ENCODE data around the gene ALKAL2. TPM values are rescaled to one million over a fixed set of nuclear protein-coding genes. Genes with fewer than 3 reads are reported as not detected.
"Not testable (repeated sequence)": the region's sequence is repeated elsewhere in the genome, so short reads cannot be mapped to it uniquely, and the experiment has no call there.

The ALKAL2 gene
- total RNA-seq (10 to 100 TPM; 14.3 to 21.2 TPM), polyA plus RNA-seq (1 to 10 TPM; 5.1 to 5.6 TPM)
- long read RNA-seq, donor 1, partial matches to known transcripts, result 1 of 6 reads
- long read RNA-seq, donor 1, other reads (novel, unspliced or antisense), result 5 of 6 reads
- long read RNA-seq, donor 2, partial matches to known transcripts, result 1 of 9 reads
- long read RNA-seq, donor 2, other reads (novel, unspliced or antisense), result 6 of 9 reads

GRCh38 chr2:287911-288757, at the start of gene ALKAL2:
ALKAL2 (minus strand) TSS chr2:288091; CDS start chr2:287835, 256 bp downstream.
- H3K27me3 ChIP-seq (ENCODE audit: control insufficient read depth in 1 of 2, insufficient read depth in 2 of 2, low read length in 1 of 2), result no peaks in the 10 kb centered on the region
- no peaks in the 10 kb centered on the region for H3K9me3 ChIP-seq (ENCODE audit: control insufficient read depth, low read length)
- intact Hi-C loops (cut with DNase I), result loop anchor here (5.0 kb wide), 1 partner anchor 41 kb away; no protein-coding TSS in a partner anchor
- peak in 1 of 2 donors; percentile 80 for DNase-seq
- H3K4me1 ChIP-seq (ENCODE audit: control insufficient read depth in 1 of 2, insufficient read depth in 2 of 2, low read length in 2 of 2), result no peaks in the 10 kb centered on the region
- peak within 1 kb of the TSS; percentile 42 to 56 for H3K4me3 ChIP-seq (ENCODE audit: low read length in 2 of 2)
- WGBS, 2 donors, result 1% methylated on average over 83 to 128 of the region's 128 CpGs
- H3K27ac ChIP-seq (ENCODE audit: low read depth in 1 of 2, low read length in 2 of 2), result peak within 1 kb of the TSS in 1 of 2 donors; percentile 74
- no peaks in the 10 kb centered on the region for H3K36me3 ChIP-seq (ENCODE audit: control insufficient read depth in 1 of 2, insufficient read depth in 2 of 2, low read length in 1 of 2)
- no peak for ATAC-seq (ENCODE audit: low FRiP score)

- WGBS, 2 donors, result 98 to 99% methylated on average over 2 of the region's 2 CpGs
- H3K4me1 ChIP-seq (ENCODE audit: control insufficient read depth in 1 of 2, insufficient read depth in 2 of 2, low read length in 2 of 2); DNase-seq; H3K36me3 ChIP-seq (ENCODE audit: control insufficient read depth in 1 of 2, insufficient read depth in 2 of 2, low read length in 1 of 2); H3K27me3 ChIP-seq (ENCODE audit: control insufficient read depth in 1 of 2, insufficient read depth in 2 of 2, low read length in 1 of 2); intact Hi-C loops (cut with DNase I); H3K4me3 ChIP-seq (ENCODE audit: low read length in 2 of 2); H3K9me3 ChIP-seq (ENCODE audit: control insufficient read depth, low read length); ATAC-seq (ENCODE audit: low FRiP score); H3K27ac ChIP-seq (ENCODE audit: low read depth in 1 of 2, low read length in 2 of 2): not testable (repeated sequence)
Measured at GRCh38 chr2:336949-337348, 49.1 kb upstream of the ALKAL2 start.

- Histone ChIP-seq H3K27me3 (ENCODE audit: control insufficient read depth in 1 of 2, insufficient read depth in 2 of 2, low read length in 1 of 2) (no peaks in the 10 kb centered on the region), H3K4me3 (ENCODE audit: low read length in 2 of 2) (no peak overlapping the region), H3K4me1 (ENCODE audit: control insufficient read depth in 1 of 2, insufficient read depth in 2 of 2, low read length in 2 of 2) (no peaks in the 10 kb centered on the region), H3K36me3 (ENCODE audit: control insufficient read depth in 1 of 2, insufficient read depth in 2 of 2, low read length in 1 of 2) (no peaks in the 10 kb centered on the region), H3K9me3 (ENCODE audit: control insufficient read depth, low read length) (peaks cover 6% of the 10 kb centered on the region), H3K27ac (ENCODE audit: low read depth in 1 of 2, low read length in 2 of 2) (no peak overlapping the region)
- ATAC-seq (ENCODE audit: low FRiP score) (no peak), DNase-seq (no peak)
- WGBS, 2 donors, result 81 to 82% methylated on average over 4 of the region's 4 CpGs
- intact Hi-C loops (cut with DNase I), result no loop called here
Measured at GRCh38 chr2:336360-336759, 48.5 kb upstream of the ALKAL2 start.

GRCh38 chr2:332592-332991, 44.7 kb upstream of the ALKAL2 start:
- 47 to 51% methylated on average over 3 of the region's 3 CpGs for WGBS, 2 donors
- no peak overlapping the region for H3K4me3 ChIP-seq (ENCODE audit: low read length in 2 of 2)
- ATAC-seq (ENCODE audit: low FRiP score), result no peak
- no peak overlapping the region for H3K27ac ChIP-seq (ENCODE audit: low read depth in 1 of 2, low read length in 2 of 2)
- no peaks in the 10 kb centered on the region for H3K36me3 ChIP-seq (ENCODE audit: control insufficient read depth in 1 of 2, insufficient read depth in 2 of 2, low read length in 1 of 2)
- no peaks in the 10 kb centered on the region for H3K27me3 ChIP-seq (ENCODE audit: control insufficient read depth in 1 of 2, insufficient read depth in 2 of 2, low read length in 1 of 2)
- peaks cover 4% of the 10 kb centered on the region for H3K9me3 ChIP-seq (ENCODE audit: control insufficient read depth, low read length)
- H3K4me1 ChIP-seq (ENCODE audit: control insufficient read depth in 1 of 2, insufficient read depth in 2 of 2, low read length in 2 of 2), result no peaks in the 10 kb centered on the region
- DNase-seq, result no peak
- intact Hi-C loops (cut with DNase I), result no loop called here

GRCh38 chr2:328761-329160, 40.9 kb upstream of the ALKAL2 start:
- WGBS, 2 donors, result 91 to 96% methylated on average over 4 of the region's 4 CpGs
- Histone ChIP-seq H3K27me3 (ENCODE audit: control insufficient read depth in 1 of 2, insufficient read depth in 2 of 2, low read length in 1 of 2) (no peaks in the 10 kb centered on the region), H3K27ac (ENCODE audit: low read depth in 1 of 2, low read length in 2 of 2) (no peak overlapping the region), H3K4me3 (ENCODE audit: low read length in 2 of 2) (no peak overlapping the region), H3K36me3 (ENCODE audit: control insufficient read depth in 1 of 2, insufficient read depth in 2 of 2, low read length in 1 of 2) (no peaks in the 10 kb centered on the region), H3K4me1 (ENCODE audit: control insufficient read depth in 1 of 2, insufficient read depth in 2 of 2, low read length in 2 of 2) (no peaks in the 10 kb centered on the region), H3K9me3 (ENCODE audit: control insufficient read depth, low read length) (peaks cover 2% of the 10 kb centered on the region)
- DNase-seq, result no peak
- intact Hi-C loops (cut with DNase I), result no loop called here
- no peak for ATAC-seq (ENCODE audit: low FRiP score)

GRCh38 chr2:323035-323434, 35.1 kb upstream of the ALKAL2 start:
- H3K4me1 ChIP-seq (ENCODE audit: control insufficient read depth in 1 of 2, insufficient read depth in 2 of 2, low read length in 2 of 2), result no peaks in the 10 kb centered on the region
- no peaks in the 10 kb centered on the region for H3K36me3 ChIP-seq (ENCODE audit: control insufficient read depth in 1 of 2, insufficient read depth in 2 of 2, low read length in 1 of 2)
- intact Hi-C loops (cut with DNase I), result no loop called here
- H3K27me3 ChIP-seq (ENCODE audit: control insufficient read depth in 1 of 2, insufficient read depth in 2 of 2, low read length in 1 of 2), result no peaks in the 10 kb centered on the region
- no peak for DNase-seq
- no peaks in the 10 kb centered on the region for H3K9me3 ChIP-seq (ENCODE audit: control insufficient read depth, low read length)
- H3K4me3 ChIP-seq (ENCODE audit: low read length in 2 of 2), result no peak overlapping the region
- no peak for ATAC-seq (ENCODE audit: low FRiP score)
- WGBS, 2 donors, result 86 to 89% methylated on average over 9 of the region's 9 CpGs
- H3K27ac ChIP-seq (ENCODE audit: low read depth in 1 of 2, low read length in 2 of 2), result no peak overlapping the region

GRCh38 chr2:322326-322725, 34.4 kb upstream of the ALKAL2 start:
- Histone ChIP-seq H3K27ac (ENCODE audit: low read depth in 1 of 2, low read length in 2 of 2) (no peak overlapping the region), H3K9me3 (ENCODE audit: control insufficient read depth, low read length) (no peaks in the 10 kb centered on the region), H3K4me3 (ENCODE audit: low read length in 2 of 2) (no peak overlapping the region), H3K27me3 (ENCODE audit: control insufficient read depth in 1 of 2, insufficient read depth in 2 of 2, low read length in 1 of 2) (no peaks in the 10 kb centered on the region), H3K36me3 (ENCODE audit: control insufficient read depth in 1 of 2, insufficient read depth in 2 of 2, low read length in 1 of 2) (no peaks in the 10 kb centered on the region), H3K4me1 (ENCODE audit: control insufficient read depth in 1 of 2, insufficient read depth in 2 of 2, low read length in 2 of 2) (no peaks in the 10 kb centered on the region)
- 88 to 89% methylated on average over 10 of the region's 10 CpGs for WGBS, 2 donors
- DNase-seq (no peak), ATAC-seq (ENCODE audit: low FRiP score) (no peak)
- intact Hi-C loops (cut with DNase I), result no loop called here

- Histone ChIP-seq H3K4me1 (ENCODE audit: control insufficient read depth in 1 of 2, insufficient read depth in 2 of 2, low read length in 2 of 2) (no peaks in the 10 kb centered on the region), H3K9me3 (ENCODE audit: control insufficient read depth, low read length) (no peaks in the 10 kb centered on the region), H3K36me3 (ENCODE audit: control insufficient read depth in 1 of 2, insufficient read depth in 2 of 2, low read length in 1 of 2) (no peaks in the 10 kb centered on the region), H3K4me3 (ENCODE audit: low read length in 2 of 2) (no peak overlapping the region), H3K27me3 (ENCODE audit: control insufficient read depth in 1 of 2, insufficient read depth in 2 of 2, low read length in 1 of 2) (no peaks in the 10 kb centered on the region), H3K27ac (ENCODE audit: low read depth in 1 of 2, low read length in 2 of 2) (no peak overlapping the region)
- DNase-seq (no peak), ATAC-seq (ENCODE audit: low FRiP score) (no peak)
- intact Hi-C loops (cut with DNase I), result no loop called here
- WGBS, 2 donors, result 93% methylated on average over 4 of the region's 4 CpGs
Measured at GRCh38 chr2:320561-320960, 32.7 kb upstream of the ALKAL2 start.
